GM23338 (cell line): ENCODE measurements around the gene CD70. TPM values are rescaled to one million over a fixed set of nuclear protein-coding genes. Genes with fewer than 3 reads are reported as not detected.

Source experiments
- ATAC-seq: fragments of 200-7000 bp; cut with Tn5 transposase; 3 replicates; pipeline ENCODE4 v1.9.1; 2020
- DNase-seq: peaks from one replicate; pipeline ENCODE4 v3.0.0-alpha.2; 2015; ENCODE audit warnings: low spot score
- H2AFZ ChIP-seq: fragments of 200-600 bp; sonication (generic); 2 replicates; pipeline ENCODE4 v1.8.0; 2016; ENCODE audit warnings: antibody characterized with exemption, mild to moderate bottlenecking, moderate library complexity
- H3F3A ChIP-seq: fragments of 200-600 bp; sonication (generic); replicated peaks from 2 replicates; pipeline ENCODE4 v1.8.0; 2017; ENCODE audit warnings: antibody characterized with exemption, mixed run types, low read depth
- H3K27ac ChIP-seq: fragments of 200-600 bp; sonication (generic); 2 replicates; pipeline ENCODE4 v1.6.1; 2016; ENCODE audit warnings: low read depth
- H3K27me3 ChIP-seq: fragments of 200-600 bp; sonication (generic); 2 replicates; pipeline ENCODE4 v1.8.0; 2016; ENCODE audit warnings: mild to moderate bottlenecking, mixed run types, moderate library complexity; ENCODE audit not compliant: insufficient read depth
- H3K36me3 ChIP-seq: fragments of 200-600 bp; sonication (generic); 2 replicates; pipeline ENCODE4 v1.8.0; 2016; ENCODE audit warnings: mild to moderate bottlenecking; ENCODE audit not compliant: insufficient read depth
- H3K4me1 ChIP-seq: fragments of 200-600 bp; sonication (generic); 2 replicates; pipeline ENCODE4 v1.8.0; 2016; ENCODE audit warnings: mild to moderate bottlenecking, moderate library complexity; ENCODE audit not compliant: insufficient read depth
- H3K4me2 ChIP-seq: fragments of 200-600 bp; sonication (generic); 2 replicates; pipeline ENCODE4 v1.7.1; 2017; ENCODE audit warnings: mixed run types
- H3K4me3 ChIP-seq: fragments of 200-600 bp; sonication (generic); 2 replicates; pipeline ENCODE4 v1.6.1; 2016; ENCODE audit warnings: mixed run types
- H3K79me2 ChIP-seq: fragments of 200-600 bp; sonication (generic); replicated peaks from 2 replicates; pipeline ENCODE4 v1.8.0; 2017; ENCODE audit warnings: mild to moderate bottlenecking; ENCODE audit not compliant: insufficient read depth
- H3K9me2 ChIP-seq: fragments of 200-600 bp; sonication (generic); 2 replicates; pipeline ENCODE4 v1.8.0; 2017; ENCODE audit not compliant: insufficient read depth
- H4K20me1 ChIP-seq: fragments of 200-600 bp; sonication (generic); replicated peaks from 2 replicates; pipeline ENCODE4 v1.8.0; 2017; ENCODE audit warnings: mild to moderate bottlenecking; ENCODE audit not compliant: insufficient read depth
- H3K27ac Mint-ChIP-seq: 2 replicates; pipeline ENCODE4 v1.8.0; 2020; ENCODE audit warnings: inconsistent platforms, mild to moderate bottlenecking, moderate library complexity, mixed read lengths
- H3K27me3 Mint-ChIP-seq: 3 replicates; pipeline ENCODE4 v1.8.0; 2022; ENCODE audit warnings: low read depth, mild to moderate bottlenecking, moderate library complexity, mixed read lengths, inconsistent platforms; ENCODE audit not compliant: insufficient read depth, poor library complexity
- H3K36me3 Mint-ChIP-seq: 3 replicates; pipeline ENCODE4 v1.8.0; 2021; ENCODE audit warnings: low read depth, mild to moderate bottlenecking, inconsistent platforms, moderate library complexity, mixed read lengths
- H3K4me1 Mint-ChIP-seq: 3 replicates; pipeline ENCODE4 v1.8.0; 2020; ENCODE audit warnings: mild to moderate bottlenecking, inconsistent platforms, mixed read lengths
- H3K4me3 Mint-ChIP-seq: 3 replicates; pipeline ENCODE4 v1.8.0; 2021; ENCODE audit warnings: moderate library complexity, mild to moderate bottlenecking, inconsistent platforms, mixed read lengths
- H3K9me3 Mint-ChIP-seq: 3 replicates; pipeline ENCODE4 v1.8.0; 2020; ENCODE audit warnings: moderate library complexity, mild to moderate bottlenecking, inconsistent platforms, mixed read lengths
- CREB1 ChIP-seq: fragments of 250-450 bp; sonication (Bioruptor Pico); IDR thresholded peaks from 2 replicates; pipeline ENCODE4 v1.5.0; 2020; ENCODE audit warnings: low read depth, mild to moderate bottlenecking, moderate library complexity
- JUNB ChIP-seq: IDR thresholded peaks from one replicate; pipeline ENCODE4 v1.6.1; 2016; ENCODE audit warnings: antibody characterized with exemption; ENCODE audit not compliant: unreplicated experiment
- POLR2AphosphoS5 ChIP-seq: IDR thresholded peaks from 2 replicates; pipeline ENCODE4 v1.6.1; 2016; ENCODE audit warnings: antibody characterized with exemption, low read depth
- STAT1 ChIP-seq: IDR thresholded peaks from one replicate; pipeline ENCODE4 v1.6.1; 2016; ENCODE audit warnings: antibody characterized with exemption; ENCODE audit not compliant: unreplicated experiment
- ZNF114 ChIP-seq: fragments of 250-450 bp; sonication (Bioruptor Pico); IDR thresholded peaks from 2 replicates; pipeline ENCODE4 v1.5.0; 2020; ENCODE audit warnings: mild to moderate bottlenecking, moderate library complexity
- ZNF331 ChIP-seq: fragments of 250-450 bp; sonication (Bioruptor Pico); IDR thresholded peaks from 2 replicates; pipeline ENCODE4 v1.5.0; 2020; ENCODE audit warnings: low read depth, mild to moderate bottlenecking, moderate library complexity
- polyA plus RNA-seq: library from polyadenylated mRNA; unstranded; fragments of >200 nt; fragmentation: Nextera tagmentation; extraction: Ambion mirVana; gene quantifications from 2 replicates; pipeline ENCODE4 v1.2.1, GENCODE V29; 2016
- total RNA-seq: library from RNA; depleted of rRNA; stranded (reverse); fragments of >200 nt; shearing (Covaris generic); gene quantifications from 2 replicates; pipeline ENCODE4 v1.2.3, GENCODE V29; 2014
- TF ChIP-seq, protein P1 (sequence below): IDR thresholded peaks from 2 replicates; pipeline ENCODE4 v1.6.1; 2016; ENCODE audit warnings: antibody characterized with exemption
- TF ChIP-seq, protein P2 (sequence below): fragments of 250-450 bp; sonication (Bioruptor Pico); IDR thresholded peaks from 2 replicates; pipeline ENCODE4 v1.5.0; 2020; ENCODE audit warnings: mild to moderate bottlenecking, moderate library complexity
- TF ChIP-seq, protein P3 (sequence below), 2 experiments: fragments of 200-600 bp in 1 of 2; sonication (generic) in 1 of 2; conservative IDR thresholded peaks; 2 replicates each; pipeline versions ENCODE4 v1.5.1 to v1.6.1; 2016 to 2017; ENCODE audit warnings: antibody characterized with exemption in 2 of 2, low read depth in 2 of 2, mild to moderate bottlenecking in 2 of 2, moderate library complexity in 1 of 2

Gene CD70
- total and polyA plus RNA-seq, 2 experiments from 2014 or later = 2.0 to 7.3 TPM

DNA sequence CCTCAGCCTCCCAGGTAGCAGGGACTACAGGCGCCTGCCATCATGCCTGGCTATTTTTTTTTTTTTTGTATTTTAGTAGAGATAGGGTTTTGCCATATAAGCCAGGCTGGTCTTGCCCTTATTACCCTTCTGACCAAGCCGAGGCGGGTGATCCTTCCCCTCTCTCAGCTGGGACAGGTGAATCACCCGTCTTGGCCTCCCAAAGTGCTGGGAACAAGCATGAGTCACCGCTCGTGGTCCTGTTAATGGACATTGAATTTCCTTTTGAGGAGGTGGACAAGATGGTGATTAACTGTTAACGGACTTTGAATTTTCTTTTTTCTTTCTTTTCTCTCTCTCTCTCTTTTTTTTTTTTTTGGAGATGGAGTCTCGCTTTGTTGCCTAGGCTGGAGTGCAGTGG, 10.6 kb downstream of the CD70 start:
- Mint-ChIP-seq H3K27me3 (peaks cover 9% of the 10 kb centered on the region), H3K27ac (no peak overlapping the region), H3K4me3 (no peak overlapping the region), H3K36me3 (peaks cover 14% of the 10 kb centered on the region; the same call in 2 of the 3 replicates), H3K4me1 (no peaks in the 10 kb centered on the region), H3K9me3 (peaks cover 41% of the 10 kb centered on the region)
- DNase-seq (no peak), ATAC-seq (no peak)
- peaks cover 12% of the 10 kb centered on the region for H3K4me1 ChIP-seq
- H3K9me2 ChIP-seq = no peaks in the 10 kb centered on the region
- H3K4me2 ChIP-seq = no peak overlapping the region
- H3K27ac ChIP-seq = no peak overlapping the region
- H3F3A ChIP-seq = no peaks in the 10 kb centered on the region
- H3K36me3 ChIP-seq = peaks cover 11% of the 10 kb centered on the region; the same call in 1 of the 2 replicates
- no peaks in the 10 kb centered on the region for H4K20me1 ChIP-seq
- no peak overlapping the region for H2AFZ ChIP-seq
- no peak overlapping the region for H3K4me3 ChIP-seq
- no peaks in the 10 kb centered on the region for H3K79me2 ChIP-seq
- no peak for TF ChIP-seq ZNF114 (CRISPR knock-in tag)
- TF ChIP-seq, protein P1, sequence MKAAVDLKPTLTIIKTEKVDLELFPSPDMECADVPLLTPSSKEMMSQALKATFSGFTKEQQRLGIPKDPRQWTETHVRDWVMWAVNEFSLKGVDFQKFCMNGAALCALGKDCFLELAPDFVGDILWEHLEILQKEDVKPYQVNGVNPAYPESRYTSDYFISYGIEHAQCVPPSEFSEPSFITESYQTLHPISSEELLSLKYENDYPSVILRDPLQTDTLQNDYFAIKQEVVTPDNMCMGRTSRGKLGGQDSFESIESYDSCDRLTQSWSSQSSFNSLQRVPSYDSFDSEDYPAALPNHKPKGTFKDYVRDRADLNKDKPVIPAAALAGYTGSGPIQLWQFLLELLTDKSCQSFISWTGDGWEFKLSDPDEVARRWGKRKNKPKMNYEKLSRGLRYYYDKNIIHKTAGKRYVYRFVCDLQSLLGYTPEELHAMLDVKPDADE = no peak
- TF ChIP-seq POLR2AphosphoS5 = no peak
- no peak for TF ChIP-seq ZNF331 (CRISPR knock-in tag)
- no peak for TF ChIP-seq JUNB
- TF ChIP-seq, protein P2, sequence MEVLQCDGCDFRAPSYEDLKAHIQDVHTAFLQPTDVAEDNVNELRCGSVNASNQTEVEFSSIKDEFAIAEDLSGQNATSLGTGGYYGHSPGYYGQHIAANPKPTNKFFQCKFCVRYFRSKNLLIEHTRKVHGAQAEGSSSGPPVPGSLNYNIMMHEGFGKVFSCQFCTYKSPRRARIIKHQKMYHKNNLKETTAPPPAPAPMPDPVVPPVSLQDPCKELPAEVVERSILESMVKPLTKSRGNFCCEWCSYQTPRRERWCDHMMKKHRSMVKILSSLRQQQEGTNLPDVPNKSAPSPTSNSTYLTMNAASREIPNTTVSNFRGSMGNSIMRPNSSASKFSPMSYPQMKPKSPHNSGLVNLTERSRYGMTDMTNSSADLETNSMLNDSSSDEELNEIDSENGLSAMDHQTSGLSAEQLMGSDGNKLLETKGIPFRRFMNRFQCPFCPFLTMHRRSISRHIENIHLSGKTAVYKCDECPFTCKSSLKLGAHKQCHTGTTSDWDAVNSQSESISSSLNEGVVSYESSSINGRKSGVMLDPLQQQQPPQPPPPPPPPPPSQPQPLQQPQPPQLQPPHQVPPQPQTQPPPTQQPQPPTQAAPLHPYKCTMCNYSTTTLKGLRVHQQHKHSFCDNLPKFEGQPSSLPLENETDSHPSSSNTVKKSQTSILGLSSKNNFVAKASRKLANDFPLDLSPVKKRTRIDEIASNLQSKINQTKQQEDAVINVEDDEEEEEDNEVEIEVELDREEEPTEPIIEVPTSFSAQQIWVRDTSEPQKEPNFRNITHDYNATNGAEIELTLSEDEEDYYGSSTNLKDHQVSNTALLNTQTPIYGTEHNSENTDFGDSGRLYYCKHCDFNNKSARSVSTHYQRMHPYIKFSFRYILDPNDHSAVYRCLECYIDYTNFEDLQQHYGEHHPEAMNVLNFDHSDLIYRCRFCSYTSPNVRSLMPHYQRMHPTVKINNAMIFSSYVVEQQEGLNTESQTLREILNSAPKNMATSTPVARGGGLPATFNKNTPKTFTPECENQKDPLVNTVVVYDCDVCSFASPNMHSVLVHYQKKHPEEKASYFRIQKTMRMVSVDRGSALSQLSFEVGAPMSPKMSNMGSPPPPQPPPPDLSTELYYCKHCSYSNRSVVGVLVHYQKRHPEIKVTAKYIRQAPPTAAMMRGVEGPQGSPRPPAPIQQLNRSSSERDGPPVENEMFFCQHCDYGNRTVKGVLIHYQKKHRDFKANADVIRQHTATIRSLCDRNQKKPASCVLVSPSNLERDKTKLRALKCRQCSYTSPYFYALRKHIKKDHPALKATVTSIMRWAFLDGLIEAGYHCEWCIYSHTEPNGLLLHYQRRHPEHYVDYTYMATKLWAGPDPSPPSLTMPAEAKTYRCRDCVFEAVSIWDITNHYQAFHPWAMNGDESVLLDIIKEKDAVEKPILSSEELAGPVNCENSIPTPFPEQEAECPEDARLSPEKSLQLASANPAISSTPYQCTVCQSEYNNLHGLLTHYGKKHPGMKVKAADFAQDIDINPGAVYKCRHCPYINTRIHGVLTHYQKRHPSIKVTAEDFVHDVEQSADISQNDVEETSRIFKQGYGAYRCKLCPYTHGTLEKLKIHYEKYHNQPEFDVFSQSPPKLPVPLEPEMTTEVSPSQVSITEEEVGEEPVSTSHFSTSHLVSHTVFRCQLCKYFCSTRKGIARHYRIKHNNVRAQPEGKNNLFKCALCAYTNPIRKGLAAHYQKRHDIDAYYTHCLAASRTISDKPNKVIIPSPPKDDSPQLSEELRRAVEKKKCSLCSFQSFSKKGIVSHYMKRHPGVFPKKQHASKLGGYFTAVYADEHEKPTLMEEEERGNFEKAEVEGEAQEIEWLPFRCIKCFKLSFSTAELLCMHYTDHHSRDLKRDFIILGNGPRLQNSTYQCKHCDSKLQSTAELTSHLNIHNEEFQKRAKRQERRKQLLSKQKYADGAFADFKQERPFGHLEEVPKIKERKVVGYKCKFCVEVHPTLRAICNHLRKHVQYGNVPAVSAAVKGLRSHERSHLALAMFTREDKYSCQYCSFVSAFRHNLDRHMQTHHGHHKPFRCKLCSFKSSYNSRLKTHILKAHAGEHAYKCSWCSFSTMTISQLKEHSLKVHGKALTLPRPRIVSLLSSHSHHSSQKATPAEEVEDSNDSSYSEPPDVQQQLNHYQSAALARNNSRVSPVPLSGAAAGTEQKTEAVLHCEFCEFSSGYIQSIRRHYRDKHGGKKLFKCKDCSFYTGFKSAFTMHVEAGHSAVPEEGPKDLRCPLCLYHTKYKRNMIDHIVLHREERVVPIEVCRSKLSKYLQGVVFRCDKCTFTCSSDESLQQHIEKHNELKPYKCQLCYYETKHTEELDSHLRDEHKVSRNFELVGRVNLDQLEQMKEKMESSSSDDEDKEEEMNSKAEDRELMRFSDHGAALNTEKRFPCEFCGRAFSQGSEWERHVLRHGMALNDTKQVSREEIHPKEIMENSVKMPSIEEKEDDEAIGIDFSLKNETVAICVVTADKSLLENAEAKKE (CRISPR knock-in tag) = no peak
- TF ChIP-seq CREB1 (CRISPR knock-in tag) = no peak
- TF ChIP-seq, protein P3, sequence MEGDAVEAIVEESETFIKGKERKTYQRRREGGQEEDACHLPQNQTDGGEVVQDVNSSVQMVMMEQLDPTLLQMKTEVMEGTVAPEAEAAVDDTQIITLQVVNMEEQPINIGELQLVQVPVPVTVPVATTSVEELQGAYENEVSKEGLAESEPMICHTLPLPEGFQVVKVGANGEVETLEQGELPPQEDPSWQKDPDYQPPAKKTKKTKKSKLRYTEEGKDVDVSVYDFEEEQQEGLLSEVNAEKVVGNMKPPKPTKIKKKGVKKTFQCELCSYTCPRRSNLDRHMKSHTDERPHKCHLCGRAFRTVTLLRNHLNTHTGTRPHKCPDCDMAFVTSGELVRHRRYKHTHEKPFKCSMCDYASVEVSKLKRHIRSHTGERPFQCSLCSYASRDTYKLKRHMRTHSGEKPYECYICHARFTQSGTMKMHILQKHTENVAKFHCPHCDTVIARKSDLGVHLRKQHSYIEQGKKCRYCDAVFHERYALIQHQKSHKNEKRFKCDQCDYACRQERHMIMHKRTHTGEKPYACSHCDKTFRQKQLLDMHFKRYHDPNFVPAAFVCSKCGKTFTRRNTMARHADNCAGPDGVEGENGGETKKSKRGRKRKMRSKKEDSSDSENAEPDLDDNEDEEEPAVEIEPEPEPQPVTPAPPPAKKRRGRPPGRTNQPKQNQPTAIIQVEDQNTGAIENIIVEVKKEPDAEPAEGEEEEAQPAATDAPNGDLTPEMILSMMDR (conservative IDR thresholded peaks at IDR 0.05; ENCODE audit: low read depth in 2 of 2) = no peak
- TF ChIP-seq STAT1 = no peak
- H3K27me3 ChIP-seq = peaks cover under 1% of the 10 kb centered on the region; the same call in 1 of the 2 replicates
